Adrenal gland (tissue), 12 donors: ENCODE measurements around the gene YPEL5. TPM values are rescaled to one million over a fixed set of nuclear protein-coding genes. Genes with fewer than 3 reads are reported as not detected.
"Not testable (repeated sequence)": the region's sequence is repeated elsewhere in the genome, so short reads cannot be mapped to it uniquely, and the experiment has no call there.

Source experiments
- DNase-seq, 7 donors: peaks; one replicate each; pipeline ENCODE4 v3.0.0-alpha.2; 2019 to 2020
- H3K27ac ChIP-seq, 5 donors: fragments of 200-600 bp; sonication (generic) in 4 of 5; 1 replicate in 3 of 5; 2 replicates in 2 of 5; pipeline versions ENCODE4 v1.5.1 to v1.8.0; 2016 to 2020; ENCODE audit warnings: mild to moderate bottlenecking in 1 of 5
- H3K27me3 ChIP-seq: fragments of 200-600 bp; 2 replicates; pipeline ENCODE4 v1.8.0; 2021
- H3K36me3 ChIP-seq, 2 donors: fragments of 200-600 bp; replicated peaks in 1 of 2; 1 replicate in 1 of 2; 2 replicates in 1 of 2; pipeline versions ENCODE4 v1.5.1 to v1.8.0; 2018 to 2022
- H3K4me1 ChIP-seq, 2 donors: fragments of 200-600 bp; replicated peaks in 1 of 2; 1 replicate in 1 of 2; 2 replicates in 1 of 2; pipeline versions ENCODE4 v1.5.1 to v1.8.0; 2018 to 2021
- H3K4me3 ChIP-seq, 4 donors: fragments of 200-600 bp; sonication (generic) in 3 of 4; one replicate each; pipeline ENCODE4 v1.5.1; 2016 to 2018
- H3K9me3 ChIP-seq, 3 donors: fragments of 200-600 bp; sonication (generic) in 1 of 3; replicated peaks in 1 of 3; 1 replicate in 2 of 3; 2 replicates in 1 of 3; pipeline versions ENCODE4 v1.5.1 to v1.8.0; 2016 to 2021
- CTCF ChIP-seq, 6 experiments: fragments of 450-650 bp in 4 of 6; fragments of 200-600 bp in 2 of 6; sonication (generic) in 1 of 6; IDR thresholded peaks; 1 replicate in 5 of 6; 2 replicates in 1 of 6; pipeline versions ENCODE4 v1.5.1 to v1.8.0; 2016 to 2021; ENCODE audit warnings: antibody characterized with exemption in 6 of 6, mild to moderate bottlenecking in 2 of 6, moderate library complexity in 1 of 6
- POLR2A ChIP-seq, 2 donors: fragments of 450-650 bp; IDR thresholded peaks; one replicate each; pipeline ENCODE4 v1.6.1; 2017; ENCODE audit warnings: antibody characterized with exemption in 2 of 2, mild to moderate bottlenecking in 2 of 2, moderate library complexity in 1 of 2
- WGBS, 4 donors: extraction: QIAGEN DNeasy Blood & Tissue Kit in 2 of 4; methylation state at CpG; one replicate each; pipeline versions ENCODE4 v1.1.5 to v1.1.7; 2013 to 2017; 5-methylcytosine and 5-hydroxymethylcytosine counted together
- intact Hi-C, 2 donors: fragments of 100-400 bp; cut with DNase I; formaldehyde crosslinking; loops; one replicate each; pipeline versions ENCODE4 v1.14.1 to v1.15.0; 2022 to 2023
- polyA plus RNA-seq, 3 donors: library from polyadenylated mRNA; stranded (reverse); fragments of 200-250 nt in 2 of 3; fragments of 350-450 nt in 1 of 3; fragmentation: Illumina TruSeq in 1 of 3; extraction: RNeasy Lipid Tissue Mini Kit (QIAGEN cat#74804) in 1 of 3; gene quantifications; one replicate each; pipeline ENCODE4 v1.2.3, GENCODE V29; 2013 to 2014
- total RNA-seq, 9 donors: library from RNA; depleted of rRNA in 4 of 9; stranded (reverse); fragments of >200 nt in 4 of 9; fragments of 120-200 nt in 1 of 9; fragmentation: NEBNext Ultra II Directional in 1 of 9; extraction: Animal tissue kit (Norgen Biotek cat#: 25700) in 1 of 9; gene quantifications; one replicate each; pipeline versions ENCODE4 v1.1.0 to v1.2.4, GENCODE V29; 2013 to 2023
- donor health status: healthy with polysubstance abuse.
- donor health status: Bipolar disorder and iron deficiency.
- donor health status: DM: yes; HTN: yes; CAD: no.
- donor health status: DM: no; HTN: no; CAD: no.
- donor health status: DM: no; HTN: no; CAD: no.
- donor health status: DM: yes; HTN: yes; CAD: no.

YPEL5 gene
- total and polyA plus RNA-seq, 12 donors = 58.5 to 135 (median 84.2) TPM

- TF ChIP-seq CTCF (IDR thresholded peaks at IDR 0.05) = no peak
- TF ChIP-seq POLR2A (IDR thresholded peaks at IDR 0.05) = no peak
Observed at GRCh38 chr2:30139131-30139870, 7.5 kb upstream of the YPEL5 start.

GRCh38 chr2:30141136-30141535, 5.7 kb upstream of the YPEL5 start:
- Histone ChIP-seq H3K9me3 (no peaks in the 10 kb centered on the region), H3K4me3 (no peak overlapping the region), H3K4me1 (peaks cover 5 to 16% of the 10 kb centered on the region in 2 donors), H3K27ac (no peak overlapping the region), H3K27me3 (no peaks in the 10 kb centered on the region), H3K36me3 (no peaks in the 10 kb centered on the region)
- intact Hi-C loops = no loop called here
- no peak for DNase-seq
- TF ChIP-seq CTCF (IDR thresholded peaks at IDR 0.05) (no peak), POLR2A (IDR thresholded peaks at IDR 0.05) (no peak)

More at GRCh38 chr2:30139131-30139870, 7.5 kb upstream of the YPEL5 start:
- Histone ChIP-seq H3K27ac (no peak overlapping the region), H3K36me3 (no peaks in the 10 kb centered on the region), H3K4me3 (no peak overlapping the region), H3K9me3 (no peaks in the 10 kb centered on the region), H3K27me3 (no peaks in the 10 kb centered on the region), H3K4me1 (peaks cover 5 to 13% of the 10 kb centered on the region in 2 donors)
- 70 to 75% (median 72%) methylated on average over 6 of the region's 6 CpGs for WGBS, 4 donors
- intact Hi-C loops = no loop called here
- DNase-seq = no peak

- DNase-seq = no peak
- intact Hi-C loops = no loop called here
- H3K27me3 ChIP-seq = no peaks in the 10 kb centered on the region
- no peak overlapping the region for H3K4me3 ChIP-seq
- WGBS, 4 donors = 57 to 67% (median 62%) methylated on average over 1 of the region's 1 CpG
- TF ChIP-seq POLR2A (IDR thresholded peaks at IDR 0.05) = no peak
- no peak for TF ChIP-seq CTCF (IDR thresholded peaks at IDR 0.05)
- H3K9me3 ChIP-seq = no peaks in the 10 kb centered on the region
- H3K4me1 ChIP-seq = peaks cover 1 to 15% of the 10 kb centered on the region in 2 donors
- no peaks in the 10 kb centered on the region for H3K36me3 ChIP-seq
- H3K27ac ChIP-seq = no peak overlapping the region
Observed at GRCh38 chr2:30144260-30144659, 2.5 kb upstream of the YPEL5 start.

GRCh38 chr2:30144951-30145350, 1.9 kb upstream of the YPEL5 start:
- 82 to 91% (median 87%) methylated on average over 3 of the region's 3 CpGs for WGBS, 4 donors
- intact Hi-C loops = not testable (repeated sequence)

GRCh38 chr2:30145826-30146336, 926 bp upstream of the YPEL5 start:
- Histone ChIP-seq H3K4me3 (peak overlapping the region in 3 of 4 donors; percentile 0 to 77 (median 66)), H3K27me3 (no peaks in the 10 kb centered on the region), H3K27ac (peak overlapping the region in 4 of 5 donors; percentile 74 to 100 (median 91)), H3K9me3 (no peaks in the 10 kb centered on the region), H3K4me1 (peaks cover 14 to 32% of the 10 kb centered on the region in 2 donors), H3K36me3 (no peaks in the 10 kb centered on the region)
- TF ChIP-seq CTCF (IDR thresholded peaks at IDR 0.05) (no peak), POLR2A (IDR thresholded peaks at IDR 0.05) (no peak)
- WGBS, 4 donors = 32 to 36% (median 35%) methylated on average over 8 of the region's 8 CpGs
- no peak for DNase-seq
- intact Hi-C loops = no loop called here

More at GRCh38 chr2:30144951-30145350, 1.9 kb upstream of the YPEL5 start:
- H3K27me3 ChIP-seq, H3K9me3 ChIP-seq, H3K4me3 ChIP-seq, H3K36me3 ChIP-seq, DNase-seq, H3K27ac ChIP-seq: not testable (repeated sequence)
- H3K4me1 ChIP-seq = peaks cover 8 to 22% of the 10 kb centered on the region in 2 donors
